Measurements from ENCODE around the gene KANK2. TPM values are rescaled to one million over a fixed set of nuclear protein-coding genes. Genes with fewer than 3 reads are reported as not detected.

Gene KANK2
- total RNA-seq, 2 donors from 2014 or later, result 74.2 to 87.7 TPM

DNA sequence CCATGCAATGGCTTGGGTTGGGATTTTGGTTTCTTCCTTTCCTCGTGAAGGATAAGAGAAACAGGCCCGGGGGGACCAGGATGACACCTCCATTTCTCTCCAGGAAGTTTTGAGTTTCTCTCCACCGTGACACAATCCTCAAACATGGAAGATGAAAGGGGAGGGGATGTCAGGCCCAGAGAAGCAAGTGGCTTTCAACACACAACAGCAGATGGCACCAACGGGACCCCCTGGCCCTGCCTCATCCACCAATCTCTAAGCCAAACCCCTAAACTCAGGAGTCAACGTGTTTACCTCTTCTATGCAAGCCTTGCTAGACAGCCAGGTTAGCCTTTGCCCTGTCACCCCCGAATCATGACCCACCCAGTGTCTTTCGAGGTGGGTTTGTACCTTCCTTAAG, 65.9 kb downstream of the KANK2 start:
- no peaks in the 10 kb centered on the region for H3K4me1 ChIP-seq (ENCODE audit: control insufficient read depth, insufficient read depth, low read length)
- H3K4me3 ChIP-seq (ENCODE audit: low read length), result no peak overlapping the region
- Mint-ChIP-seq H3K9me3 (peaks cover 3% of the 10 kb centered on the region), H3K27me3 (ENCODE audit: insufficient read depth) (no peaks in the 10 kb centered on the region), H3K4me3 (no peak overlapping the region), H3K36me3 (ENCODE audit: low read depth) (peaks cover 59% of the 10 kb centered on the region), H3K4me1 (peaks cover 2% of the 10 kb centered on the region), H3K27ac (peak overlapping the region; percentile 55)
- no peaks in the 10 kb centered on the region for H3K27me3 ChIP-seq (ENCODE audit: control insufficient read depth, insufficient read depth, low read length, poor library complexity, severe bottlenecking)
- WGBS, 2 experiments (ENCODE audit: insufficient coverage in 1 of 2, insufficient read length in 1 of 2), result 67 to 78% methylated on average over 3 to 6 of the region's 7 CpGs
- TF ChIP-seq, protein P1, sequence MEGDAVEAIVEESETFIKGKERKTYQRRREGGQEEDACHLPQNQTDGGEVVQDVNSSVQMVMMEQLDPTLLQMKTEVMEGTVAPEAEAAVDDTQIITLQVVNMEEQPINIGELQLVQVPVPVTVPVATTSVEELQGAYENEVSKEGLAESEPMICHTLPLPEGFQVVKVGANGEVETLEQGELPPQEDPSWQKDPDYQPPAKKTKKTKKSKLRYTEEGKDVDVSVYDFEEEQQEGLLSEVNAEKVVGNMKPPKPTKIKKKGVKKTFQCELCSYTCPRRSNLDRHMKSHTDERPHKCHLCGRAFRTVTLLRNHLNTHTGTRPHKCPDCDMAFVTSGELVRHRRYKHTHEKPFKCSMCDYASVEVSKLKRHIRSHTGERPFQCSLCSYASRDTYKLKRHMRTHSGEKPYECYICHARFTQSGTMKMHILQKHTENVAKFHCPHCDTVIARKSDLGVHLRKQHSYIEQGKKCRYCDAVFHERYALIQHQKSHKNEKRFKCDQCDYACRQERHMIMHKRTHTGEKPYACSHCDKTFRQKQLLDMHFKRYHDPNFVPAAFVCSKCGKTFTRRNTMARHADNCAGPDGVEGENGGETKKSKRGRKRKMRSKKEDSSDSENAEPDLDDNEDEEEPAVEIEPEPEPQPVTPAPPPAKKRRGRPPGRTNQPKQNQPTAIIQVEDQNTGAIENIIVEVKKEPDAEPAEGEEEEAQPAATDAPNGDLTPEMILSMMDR (conservative IDR thresholded peaks at IDR 0.05), result no peak
- H3K9me3 ChIP-seq (ENCODE audit: control insufficient read depth, low read length), result no peaks in the 10 kb centered on the region
- no peak for DNase-seq
- peaks cover 67% of the 10 kb centered on the region for H3K36me3 ChIP-seq (ENCODE audit: control insufficient read depth, insufficient read depth, low read length)
- H3K9ac ChIP-seq (ENCODE audit: extremely low read depth, low read length, poor library complexity, severe bottlenecking), result no peak overlapping the region
- H3K27ac ChIP-seq (ENCODE audit: low read depth, low read length), result peak overlapping the region; percentile 29

- no peaks in the 10 kb centered on the region for H3K9me3 ChIP-seq (ENCODE audit: control insufficient read depth, low read length)
- 72 to 77% methylated on average over 17 to 19 of the region's 19 CpGs for WGBS, 2 experiments (ENCODE audit: insufficient coverage in 1 of 2, insufficient read length in 1 of 2)
- peak; percentile 96 for DNase-seq
- Mint-ChIP-seq H3K4me1 (peaks cover 2% of the 10 kb centered on the region), H3K9me3 (peaks cover 3% of the 10 kb centered on the region), H3K27me3 (ENCODE audit: insufficient read depth) (no peaks in the 10 kb centered on the region), H3K36me3 (ENCODE audit: low read depth) (peaks cover 64% of the 10 kb centered on the region), H3K4me3 (no peak overlapping the region), H3K27ac (peak overlapping the region; percentile 79)
- H3K27ac ChIP-seq (ENCODE audit: low read depth, low read length), result peak overlapping the region; percentile 29
- H3K4me1 ChIP-seq (ENCODE audit: control insufficient read depth, insufficient read depth, low read length), result no peaks in the 10 kb centered on the region
- no peaks in the 10 kb centered on the region for H3K27me3 ChIP-seq (ENCODE audit: control insufficient read depth, insufficient read depth, low read length, poor library complexity, severe bottlenecking)
- no peak overlapping the region for H3K9ac ChIP-seq (ENCODE audit: extremely low read depth, low read length, poor library complexity, severe bottlenecking)
- no peak overlapping the region for H3K4me3 ChIP-seq (ENCODE audit: low read length)
- TF ChIP-seq, protein P1 (conservative IDR thresholded peaks at IDR 0.05), result peak; percentile 90
- H3K36me3 ChIP-seq (ENCODE audit: control insufficient read depth, insufficient read depth, low read length), result peaks cover 73% of the 10 kb centered on the region
Observed at GRCh38 chr19:11130824-11131455, 66.4 kb downstream of the KANK2 start.

DNA sequence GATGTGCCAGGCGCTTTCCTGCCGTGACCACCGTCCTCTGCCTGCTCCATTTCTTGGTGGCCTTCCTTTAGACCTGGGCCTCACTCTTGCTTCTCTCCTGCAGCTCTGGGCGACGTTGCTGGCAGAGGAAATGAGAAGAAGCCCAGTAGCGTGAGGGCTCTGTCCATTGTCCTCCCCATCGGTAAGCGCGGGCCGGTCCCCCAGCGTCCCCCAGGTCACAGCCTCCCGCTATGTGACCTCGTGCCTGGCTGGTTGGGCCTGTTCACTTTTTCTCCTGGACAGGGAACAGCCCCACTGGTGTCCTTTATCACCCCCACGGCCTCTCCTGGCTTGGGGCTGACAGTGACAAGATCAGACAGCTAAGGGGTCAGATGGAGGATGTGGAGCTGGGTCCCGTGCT, 69.4 kb downstream of the KANK2 start:
- no peaks in the 10 kb centered on the region for H3K4me1 ChIP-seq (ENCODE audit: control insufficient read depth, insufficient read depth, low read length)
- no peak overlapping the region for H3K9ac ChIP-seq (ENCODE audit: extremely low read depth, low read length, poor library complexity, severe bottlenecking)
- 84 to 86% methylated on average over 10 to 15 of the region's 15 CpGs for WGBS, 2 experiments (ENCODE audit: insufficient coverage in 1 of 2, insufficient read length in 1 of 2)
- Mint-ChIP-seq H3K27me3 (ENCODE audit: insufficient read depth) (no peaks in the 10 kb centered on the region), H3K9me3 (no peaks in the 10 kb centered on the region), H3K4me3 (no peak overlapping the region), H3K27ac (no peak overlapping the region), H3K36me3 (ENCODE audit: low read depth) (peaks cover 66% of the 10 kb centered on the region), H3K4me1 (peaks cover 2% of the 10 kb centered on the region)
- no peak for DNase-seq
- H3K27me3 ChIP-seq (ENCODE audit: control insufficient read depth, insufficient read depth, low read length, poor library complexity, severe bottlenecking), result no peaks in the 10 kb centered on the region
- H3K4me3 ChIP-seq (ENCODE audit: low read length), result no peak overlapping the region
- H3K36me3 ChIP-seq (ENCODE audit: control insufficient read depth, insufficient read depth, low read length), result peaks cover 88% of the 10 kb centered on the region
- TF ChIP-seq, protein P1 (conservative IDR thresholded peaks at IDR 0.05), result no peak
- H3K27ac ChIP-seq (ENCODE audit: low read depth, low read length), result no peak overlapping the region
- H3K9me3 ChIP-seq (ENCODE audit: control insufficient read depth, low read length), result no peaks in the 10 kb centered on the region
